GM18519 (cell line): ENCODE results near the gene SRP68.
"Not testable (repeated sequence)": the region's sequence is repeated elsewhere in the genome, so short reads cannot be mapped to it uniquely, and the experiment has no call there.

ENCODE experiments used
- ATAC-seq: cut with Tn5 transposase; IDR thresholded peaks from one replicate; pipeline ENCODE4 v1.9.1; 2021; ENCODE audit warnings: mild to moderate bottlenecking, moderate library complexity; ENCODE audit not compliant: unreplicated experiment, low FRiP score

Gene SRP68

GRCh38 chr17:76078370-76078769 is 6.1 kb upstream of the SRP68 start:
- not testable (repeated sequence) for ATAC-seq

DNA sequence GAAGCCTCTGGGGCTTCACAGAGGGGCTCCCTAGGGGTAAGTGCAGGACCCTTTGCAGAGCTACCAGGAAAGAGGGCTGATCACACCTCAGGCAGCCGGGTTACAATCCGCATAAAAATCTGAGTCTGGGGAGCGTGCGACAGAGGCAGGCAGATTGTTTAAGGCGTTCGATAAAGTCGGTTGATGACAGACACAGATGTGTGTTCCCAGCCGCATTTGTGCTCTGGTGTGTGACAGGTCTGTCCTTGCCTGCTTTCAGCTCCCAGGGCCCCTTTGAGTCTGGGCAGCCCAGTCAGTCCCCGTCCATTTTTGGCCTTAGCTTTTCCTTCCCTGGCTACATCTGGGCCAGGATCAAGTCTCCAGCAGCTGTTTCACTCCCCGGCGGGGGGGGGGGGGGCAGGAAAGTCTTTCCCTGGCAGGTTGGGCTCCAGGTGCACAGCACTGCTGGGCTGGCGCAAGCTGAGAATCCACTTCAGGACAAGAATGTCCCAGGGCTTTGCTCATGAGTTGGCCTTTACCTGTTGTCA is 5.3 kb upstream of the SRP68 start:
- ATAC-seq, result no peak

DNA sequence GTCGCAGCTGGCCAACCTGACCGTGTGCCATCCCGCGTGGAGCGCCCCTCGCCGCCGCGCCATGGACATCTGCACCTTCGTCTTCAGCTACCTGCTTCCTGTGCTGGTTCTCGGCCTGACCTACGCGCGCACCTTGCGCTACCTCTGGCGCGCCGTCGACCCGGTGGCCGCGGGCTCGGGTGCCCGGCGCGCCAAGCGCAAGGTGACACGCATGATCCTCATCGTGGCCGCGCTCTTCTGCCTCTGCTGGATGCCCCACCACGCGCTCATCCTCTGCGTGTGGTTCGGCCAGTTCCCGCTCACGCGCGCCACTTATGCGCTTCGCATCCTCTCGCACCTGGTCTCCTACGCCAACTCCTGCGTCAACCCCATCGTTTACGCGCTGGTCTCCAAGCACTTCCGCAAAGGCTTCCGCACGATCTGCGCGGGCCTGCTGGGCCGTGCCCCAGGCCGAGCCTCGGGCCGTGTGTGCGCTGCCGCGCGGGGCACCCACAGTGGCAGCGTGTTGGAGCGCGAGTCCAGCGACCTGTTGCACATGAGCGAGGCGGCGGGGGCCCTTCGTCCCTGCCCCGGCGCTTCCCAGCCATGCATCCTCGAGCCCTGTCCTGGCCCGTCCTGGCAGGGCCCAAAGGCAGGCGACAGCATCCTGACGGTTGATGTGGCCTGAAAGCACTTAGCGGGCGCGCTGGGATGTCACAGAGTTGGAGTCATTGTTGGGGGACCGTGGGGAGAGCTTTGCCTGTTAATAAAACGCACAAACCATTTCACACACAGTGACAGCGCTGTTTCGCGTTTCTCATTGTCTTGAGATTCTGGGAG is 4.7 kb upstream of the SRP68 start:
- no peak for ATAC-seq

- no peak for ATAC-seq
These were observed 3.9 kb upstream of the SRP68 start for GRCh38 chr17:76076146-76076764.

DNA sequence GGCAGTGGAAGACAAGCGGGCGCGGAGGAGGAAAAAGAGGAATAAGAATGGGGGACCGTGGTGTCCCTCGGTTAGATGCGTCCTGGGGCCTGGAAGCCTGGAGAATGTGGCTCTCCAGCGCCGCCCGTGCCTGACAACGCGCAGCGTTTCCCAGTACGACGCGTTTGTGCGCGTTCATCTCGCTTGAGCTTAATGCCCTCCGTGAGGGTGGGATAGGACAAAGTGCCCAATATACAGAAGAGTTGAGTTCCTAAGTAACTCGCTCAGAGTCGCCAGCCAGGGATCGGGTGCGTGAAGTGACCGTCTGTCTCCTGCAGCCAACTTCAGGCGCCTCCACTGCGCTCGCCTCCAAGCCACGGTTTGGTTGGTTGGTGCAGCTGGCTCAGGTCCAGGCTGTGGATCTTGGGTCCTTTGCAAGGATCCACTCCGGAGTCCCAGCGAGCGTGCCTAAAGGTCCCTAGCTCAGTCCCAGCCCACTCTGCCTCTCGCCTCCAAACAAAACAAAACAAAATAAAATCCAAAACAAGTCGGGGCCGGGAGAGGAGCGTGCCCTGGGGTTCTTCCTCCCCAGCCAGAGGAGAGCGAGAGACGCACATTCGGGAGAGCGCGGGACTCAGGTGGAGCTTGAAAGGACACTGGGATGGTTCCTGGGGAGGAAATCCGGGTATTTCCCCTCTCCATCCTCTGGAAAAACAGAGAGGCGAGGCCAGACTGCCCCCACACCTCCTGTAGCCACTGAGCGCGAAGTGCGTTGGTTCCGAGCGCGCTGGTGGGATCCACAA is 3.2 kb upstream of the SRP68 start:
- no peak for ATAC-seq

DNA sequence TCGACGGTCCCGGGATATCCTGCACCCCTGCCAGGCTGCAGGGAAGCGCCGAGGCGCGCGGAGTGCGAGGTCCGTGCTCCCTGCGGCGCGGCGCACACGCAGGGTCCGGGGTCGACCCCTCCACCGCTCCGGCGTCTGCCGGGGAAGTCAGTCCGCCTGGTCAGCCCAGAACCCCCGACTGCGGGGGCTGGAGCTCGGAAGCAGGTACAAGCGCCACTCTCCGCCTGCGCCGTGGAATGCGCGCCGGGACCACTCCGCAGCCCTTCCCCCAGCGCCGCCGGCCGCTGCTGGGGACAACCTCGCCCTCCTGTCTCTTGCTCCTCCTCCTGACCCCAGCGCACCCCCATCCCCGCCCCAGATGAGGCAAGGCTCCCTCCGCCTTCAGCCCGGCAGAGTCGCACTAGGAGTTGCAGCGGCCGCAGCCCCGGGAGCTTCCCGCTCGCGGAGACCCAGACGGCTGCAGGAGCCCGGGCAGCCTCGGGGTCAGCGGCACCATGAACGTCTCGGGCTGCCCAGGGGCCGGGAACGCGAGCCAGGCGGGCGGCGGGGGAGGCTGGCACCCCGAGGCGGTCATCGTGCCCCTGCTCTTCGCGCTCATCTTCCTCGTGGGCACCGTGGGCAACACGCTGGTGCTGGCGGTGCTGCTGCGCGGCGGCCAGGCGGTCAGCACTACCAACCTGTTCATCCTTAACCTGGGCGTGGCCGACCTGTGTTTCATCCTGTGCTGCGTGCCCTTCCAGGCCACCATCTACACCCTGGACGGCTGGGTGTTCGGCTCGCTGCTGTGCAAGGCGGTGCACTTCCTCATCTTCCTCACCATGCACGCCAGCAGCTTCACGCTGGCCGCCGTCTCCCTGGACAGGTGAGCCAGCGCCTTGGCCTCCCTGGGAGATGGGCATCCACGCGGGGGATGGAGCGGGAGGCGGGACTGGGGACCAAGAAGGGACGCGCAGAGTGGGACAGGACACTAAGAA is 2.4 kb upstream of the SRP68 start, which contains the start of gene GALR2:
Gene GALR2 (plus strand): TSS at position 392 of the 974 bp plus-strand sequence. CDS start 103 bp downstream, at position 495.
- no peak for ATAC-seq

GRCh38 chr17:76071531-76072147 is 678 bp downstream of the SRP68 start:
- no peak for ATAC-seq

DNA sequence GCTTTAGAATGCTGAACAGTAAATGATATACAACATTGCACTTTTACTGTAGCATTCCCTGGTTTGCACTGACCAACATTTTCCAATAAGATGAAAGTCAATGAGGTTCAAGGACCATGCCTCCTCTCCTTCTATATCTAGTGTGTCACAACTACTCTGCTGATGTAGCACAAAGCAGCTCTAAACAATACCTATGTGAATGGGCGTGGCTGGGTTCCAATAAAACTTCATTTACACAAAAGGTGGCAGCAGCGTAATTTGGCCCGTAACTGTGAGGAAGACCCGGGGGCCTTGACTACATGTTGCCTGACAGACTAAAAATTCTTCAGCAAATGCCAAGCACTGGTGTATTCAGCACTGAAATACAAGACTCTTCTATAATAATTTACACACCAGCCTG is 6.5 kb downstream of the SRP68 start:
- no peak for ATAC-seq

DNA sequence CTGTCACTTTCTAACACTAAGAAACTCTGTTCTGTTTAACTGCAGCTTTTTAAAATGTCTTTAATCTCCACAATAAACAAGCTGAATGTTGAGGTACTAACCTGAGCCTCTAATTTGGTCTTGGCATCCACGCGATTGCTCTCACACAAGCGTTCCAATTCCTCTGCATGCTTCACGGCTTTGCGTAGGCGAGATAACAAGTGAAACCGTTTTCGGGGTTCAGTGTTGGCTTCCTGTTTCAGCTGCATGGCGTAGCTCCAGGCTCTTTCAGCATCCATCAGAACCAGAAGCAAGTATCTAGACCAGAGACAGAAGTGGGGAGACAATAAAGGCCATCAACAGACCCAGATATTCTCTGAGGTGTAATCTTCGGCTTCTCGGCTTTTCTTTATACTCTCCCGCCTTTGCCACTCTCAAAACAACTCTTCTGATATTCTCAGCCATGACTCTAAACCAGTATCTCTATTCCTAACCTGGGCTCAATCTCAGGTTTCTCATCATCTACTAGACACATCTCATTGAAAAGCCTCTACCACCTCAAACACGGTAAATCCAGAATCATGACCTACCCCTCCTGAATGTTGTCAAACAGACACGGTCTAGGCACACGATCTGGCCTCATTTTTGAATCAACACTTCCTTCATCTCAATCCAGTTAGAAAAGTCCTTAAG is 8.3 kb downstream of the SRP68 start:
- ATAC-seq, result no peak

DNA sequence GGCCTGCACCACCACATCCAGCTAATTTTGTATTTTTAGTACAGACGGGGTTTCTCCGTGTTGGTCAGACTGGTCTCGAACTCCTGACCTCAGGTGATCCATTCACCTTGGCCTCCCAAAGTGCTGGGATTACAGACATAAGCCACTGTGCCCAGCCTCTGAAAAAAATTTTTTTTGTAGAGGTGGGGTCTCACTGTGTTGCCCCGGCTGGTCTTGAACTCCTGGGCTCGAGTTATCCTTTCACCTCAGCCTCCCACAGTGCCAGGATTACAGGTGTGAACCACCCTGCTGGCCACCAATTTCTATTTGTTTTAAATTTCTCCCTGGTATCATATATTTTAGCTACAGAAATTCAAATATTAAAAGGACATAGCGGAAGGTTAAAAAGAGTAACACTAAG is 14.1 kb downstream of the SRP68 start:
- ATAC-seq, result not testable (repeated sequence)

DNA sequence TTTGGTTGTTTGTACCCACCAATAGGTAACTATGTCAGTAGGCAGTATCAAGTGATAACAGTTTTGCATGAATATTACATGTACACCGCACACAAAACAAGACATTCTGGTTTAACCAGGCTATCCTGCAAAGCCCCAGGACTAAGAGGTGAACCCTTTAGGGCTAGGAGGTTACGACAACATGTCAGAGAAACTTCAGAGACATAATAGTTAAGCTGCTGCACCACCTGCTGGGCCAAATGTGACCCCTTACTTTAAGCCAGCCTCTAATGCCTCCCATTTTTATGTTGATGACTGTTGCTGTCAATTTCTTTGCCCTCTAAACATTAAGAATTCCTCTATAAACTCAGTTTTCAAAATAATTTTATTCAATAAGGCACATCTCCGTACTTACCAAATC is 15.4 kb downstream of the SRP68 start:
- no peak for ATAC-seq

- no peak for ATAC-seq
These were observed 18.2 kb downstream of the SRP68 start for GRCh38 chr17:76054112-76054476.

GRCh38 chr17:76053246-76054111 is 18.8 kb downstream of the SRP68 start:
- no peak for ATAC-seq

DNA sequence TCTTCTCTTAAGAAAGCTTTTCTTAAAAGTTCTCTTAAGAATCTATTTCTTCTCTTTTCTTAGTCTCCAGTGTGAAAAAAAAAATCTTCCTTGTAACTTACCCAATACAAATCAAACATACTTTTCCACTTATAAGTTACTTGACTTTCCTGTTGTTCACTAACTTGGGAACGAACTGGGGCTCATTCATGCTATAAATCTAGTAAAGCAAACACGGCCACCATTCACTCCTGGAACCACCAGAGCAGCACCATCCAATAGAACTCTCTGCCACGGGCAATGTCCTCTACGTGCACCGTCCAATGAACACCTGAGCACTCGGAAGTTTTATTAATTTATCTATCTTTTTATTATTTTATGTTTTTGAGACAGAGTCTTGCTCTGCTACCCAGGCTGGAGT is 20.8 kb downstream of the SRP68 start:
- ATAC-seq, result no peak

- no peak for ATAC-seq
These were observed 21.5 kb downstream of the SRP68 start for GRCh38 chr17:76050538-76051467.

GRCh38 chr17:76049836-76050537 is 22.3 kb downstream of the SRP68 start:
- no peak for ATAC-seq
